ENCODE results near the gene CEP131.

Gene CEP131

DNA sequence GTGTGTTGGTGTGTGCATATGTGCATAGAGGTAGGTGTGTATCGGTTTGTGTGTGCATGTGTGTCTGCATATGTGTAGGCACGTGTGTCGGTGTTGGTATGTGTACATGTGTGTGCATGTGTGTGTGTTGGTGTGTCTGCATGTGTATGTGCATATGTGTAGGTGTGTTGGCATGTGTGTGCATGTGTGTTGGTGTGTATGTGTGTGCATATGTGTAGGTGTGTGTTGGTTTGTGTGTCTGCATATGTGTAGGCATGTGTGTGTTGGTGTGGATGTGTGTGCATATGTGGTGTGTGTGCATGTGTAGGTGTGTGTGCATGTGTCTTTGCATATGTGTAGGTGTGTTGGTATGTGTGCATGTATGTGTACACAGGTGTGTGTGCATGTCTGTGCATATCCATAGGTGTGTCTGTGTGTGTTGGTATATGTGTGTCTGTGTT is 52.9 kb downstream of the CEP131 start:
- no peak for TF ChIP-seq CTCF (conservative IDR thresholded peaks at IDR 0.05; ENCODE audit: control insufficient read depth, insufficient read depth, low read depth, low read length)
- no peak for DNase-seq (ENCODE audit: low read depth)
- no peak overlapping the region for H3K4me3 ChIP-seq (ENCODE audit: control insufficient read depth, low read depth, low read length)

- no peak for DNase-seq (ENCODE audit: low read depth)
- H3K4me3 ChIP-seq (ENCODE audit: control insufficient read depth, low read depth, low read length), result no peak overlapping the region
- no peak for TF ChIP-seq CTCF (conservative IDR thresholded peaks at IDR 0.05; ENCODE audit: control insufficient read depth, insufficient read depth, low read depth, low read length)
Measured at GRCh38 chr17:81167638-81168037, 55.1 kb downstream of the CEP131 start.

- no peak overlapping the region for H3K4me3 ChIP-seq (ENCODE audit: control insufficient read depth, low read depth, low read length)
- no peak for DNase-seq (ENCODE audit: low read depth)
- no peak for TF ChIP-seq CTCF (conservative IDR thresholded peaks at IDR 0.05; ENCODE audit: control insufficient read depth, insufficient read depth, low read depth, low read length)
Measured at GRCh38 chr17:81167194-81167524, 55.6 kb downstream of the CEP131 start.

DNA sequence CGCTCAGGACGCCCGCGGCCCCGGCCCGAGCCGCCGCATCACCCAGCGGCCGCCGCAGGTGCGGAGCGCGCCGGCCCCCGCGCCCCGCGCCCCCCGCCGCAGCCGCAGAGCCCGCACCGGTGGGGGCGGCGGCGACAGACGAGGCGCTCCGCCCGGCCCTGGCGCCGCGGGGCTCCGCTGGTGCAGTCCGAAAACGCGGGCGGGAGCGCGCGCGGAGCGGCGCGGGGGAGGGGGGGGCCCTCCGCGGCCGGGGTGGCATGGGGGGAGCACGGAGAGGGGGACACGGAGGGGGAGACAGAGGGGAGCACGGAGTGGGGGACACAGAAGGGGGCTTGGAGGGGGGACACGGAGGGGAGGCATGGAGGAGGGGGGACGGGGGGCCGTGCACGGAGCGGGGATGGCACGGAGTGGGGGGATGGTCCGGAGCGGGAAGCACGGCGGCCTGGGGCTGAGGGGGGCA is 56.7 kb downstream of the CEP131 start, which contains the start of gene AATK:
TSS of gene AATK (minus strand) at position 189 of the 460 bp plus-strand sequence. CDS start 229 bp downstream, outside the sequence.
- no peak for TF ChIP-seq CTCF (conservative IDR thresholded peaks at IDR 0.05; ENCODE audit: control insufficient read depth, insufficient read depth, low read depth, low read length)

GRCh38 chr17:81165246-81166032 is 57.3 kb downstream of the CEP131 start, which contains the start of gene PVALEF:
Gene PVALEF (plus strand): TSS chr17:81165507. CDS start chr17:81181227, 15,720 bp downstream.
- TF ChIP-seq CTCF (conservative IDR thresholded peaks at IDR 0.05; ENCODE audit: control insufficient read depth, insufficient read depth, low read depth, low read length), result no peak
- H3K4me3 ChIP-seq (ENCODE audit: control insufficient read depth, low read depth, low read length), result no peak within 1 kb of the TSS
- DNase-seq (ENCODE audit: low read depth), result no peak

More for the DNA sequence above, 56.7 kb downstream of the CEP131 start, which contains the start of gene AATK:
- no peak for DNase-seq (ENCODE audit: low read depth)
- no peak within 1 kb of the TSS for H3K4me3 ChIP-seq (ENCODE audit: control insufficient read depth, low read depth, low read length)

DNA sequence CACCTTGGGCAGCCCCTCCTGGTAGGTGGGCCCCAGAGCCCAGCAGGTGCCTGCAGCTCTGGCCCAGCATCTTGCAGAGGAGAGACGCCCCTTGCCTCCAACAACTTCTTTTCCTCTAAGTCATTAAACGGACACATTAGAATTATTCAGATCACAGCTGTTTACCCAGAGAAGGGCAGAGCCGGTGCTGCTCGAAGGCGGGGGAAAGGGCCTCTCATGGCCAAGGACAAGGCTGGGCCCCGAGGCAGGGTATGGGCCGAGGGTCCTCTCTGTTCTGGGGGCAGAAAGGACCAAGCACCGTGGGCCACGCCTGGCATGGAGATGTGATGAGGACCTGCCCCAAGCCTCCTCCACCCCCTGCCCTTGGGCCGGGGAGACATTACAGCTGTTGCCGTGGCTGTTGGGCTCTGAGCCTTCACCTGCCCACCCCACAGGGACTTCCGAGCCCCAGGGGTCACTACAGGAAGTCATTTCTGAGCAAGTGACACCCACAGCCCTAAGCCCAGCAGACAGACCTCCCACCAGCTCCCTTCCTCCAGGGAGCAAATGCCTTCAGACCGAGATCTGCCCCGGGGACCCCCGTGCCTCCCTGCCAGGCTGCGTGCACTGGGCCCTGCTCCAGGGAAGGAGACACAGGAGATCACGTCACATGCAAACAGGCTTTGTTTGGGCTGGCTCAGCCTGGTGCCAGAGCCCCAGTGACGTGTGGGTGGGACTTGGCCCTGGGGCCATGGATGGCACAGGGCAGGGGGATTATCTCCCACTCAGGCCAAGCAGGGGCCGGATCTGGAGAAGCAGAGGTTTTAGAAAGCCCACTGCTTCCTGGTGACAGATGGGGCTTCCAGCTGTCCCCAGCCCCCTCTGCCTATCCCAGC is 58.2 kb downstream of the CEP131 start:
- no peak for DNase-seq (ENCODE audit: low read depth)
- no peak overlapping the region for H3K4me3 ChIP-seq (ENCODE audit: control insufficient read depth, low read depth, low read length)
- no peak for TF ChIP-seq CTCF (conservative IDR thresholded peaks at IDR 0.05; ENCODE audit: control insufficient read depth, insufficient read depth, low read depth, low read length)

Data from fibroblast of mammary gland (primary cell).